ENCODE results near the gene TOM1L2.

TOM1L2 gene

DNA sequence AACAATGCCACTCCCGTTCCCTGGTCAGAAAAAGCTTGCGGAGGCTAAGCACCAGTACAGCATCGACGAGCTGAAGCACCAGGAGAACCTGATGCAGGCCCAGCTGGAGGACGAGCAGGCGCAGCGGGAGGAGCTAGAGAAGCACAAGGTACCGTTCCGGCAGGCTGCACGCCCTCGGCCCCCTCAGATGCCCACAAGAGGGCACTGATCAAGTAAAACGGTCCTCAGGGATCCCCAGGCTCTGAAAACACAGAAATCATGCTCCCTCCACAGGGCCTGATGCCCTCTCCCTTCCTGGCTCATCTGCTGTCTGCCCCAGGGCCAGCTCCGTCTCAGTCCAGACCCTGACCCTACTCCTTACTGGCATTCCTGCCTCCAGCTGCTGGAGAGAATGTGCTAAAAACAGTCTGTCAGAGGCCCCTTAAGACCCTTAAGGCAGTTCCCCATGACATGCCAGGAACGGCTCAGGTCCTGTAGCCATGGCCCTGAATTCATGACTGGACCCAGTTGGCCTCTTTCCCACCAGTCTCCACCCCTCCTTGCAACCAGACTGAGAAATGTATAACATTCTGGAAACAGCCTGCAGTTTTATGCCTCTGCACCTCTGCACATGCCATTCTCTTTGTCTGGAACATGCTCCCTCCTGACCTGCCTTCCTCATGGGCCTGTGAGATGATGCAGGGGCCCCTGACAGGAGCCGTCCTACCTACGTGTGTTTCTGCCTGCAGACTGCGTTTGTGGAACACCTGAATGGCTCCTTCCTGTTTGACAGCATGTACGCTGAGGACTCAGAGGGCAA is 22.3 kb upstream of the TOM1L2 start:
- no peak for DNase-seq (ENCODE audit: low spot score)

DNA sequence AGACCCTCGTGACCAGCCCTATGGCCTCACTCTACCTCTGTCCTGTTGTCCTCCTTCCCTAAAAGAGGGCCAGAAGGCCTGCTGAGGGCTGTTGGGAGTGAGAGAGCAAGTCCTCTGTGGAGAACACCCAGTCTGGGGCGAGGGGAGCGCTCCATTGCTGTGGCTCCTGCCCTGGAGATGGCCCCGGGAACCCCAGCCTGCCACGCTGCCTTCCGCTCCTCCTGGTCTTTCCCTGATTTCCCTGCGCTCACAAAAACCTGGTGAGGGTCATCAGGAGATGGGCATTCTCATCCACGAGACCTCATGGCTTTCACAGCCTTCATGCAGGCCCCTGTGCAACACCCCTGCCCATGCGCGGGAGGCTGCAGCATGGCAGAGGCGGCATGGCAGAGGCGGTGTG is 21.7 kb upstream of the TOM1L2 start:
- no peak for DNase-seq (ENCODE audit: low spot score)

DNA sequence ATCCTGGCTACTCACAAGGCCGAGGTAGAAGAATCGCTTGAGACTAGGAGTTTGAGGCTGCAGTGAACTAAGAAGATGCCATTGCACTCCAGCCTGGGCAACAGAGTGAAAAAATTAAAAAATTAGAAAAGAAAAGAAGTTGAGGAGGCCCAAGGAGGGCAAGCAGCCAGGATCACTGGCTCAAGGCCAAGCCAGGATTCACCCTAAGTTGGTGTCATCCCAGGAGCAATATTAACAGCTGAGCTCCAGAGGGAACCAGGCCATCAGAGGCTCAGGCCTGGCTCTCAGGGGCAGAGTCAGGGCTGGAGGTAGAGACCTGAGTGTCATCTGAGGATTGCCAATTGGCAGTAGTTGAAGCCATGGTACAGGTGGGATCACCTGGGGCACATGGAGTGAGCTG is 21.2 kb upstream of the TOM1L2 start:
- DNase-seq (ENCODE audit: low spot score), result no peak

DNA sequence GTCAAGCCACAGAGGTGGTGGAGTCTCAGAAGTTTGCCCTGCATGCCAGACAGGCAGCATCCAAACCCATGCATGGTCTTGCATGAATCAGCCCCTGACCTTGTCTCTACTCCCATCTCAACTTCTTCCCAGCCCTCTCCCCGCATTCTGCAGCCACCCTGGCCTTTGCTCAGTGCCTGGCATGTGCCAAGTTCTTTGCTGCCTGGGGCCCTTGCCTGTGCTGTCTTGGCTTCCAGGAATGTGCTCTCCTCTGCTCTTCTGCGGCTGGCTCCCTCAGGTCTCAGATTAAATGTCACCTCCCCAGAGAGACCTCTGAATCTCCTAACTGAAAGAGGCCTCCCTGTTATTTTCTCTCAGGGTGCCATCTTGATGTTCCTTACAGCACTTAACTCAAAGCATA is 18.1 kb upstream of the TOM1L2 start:
- no peak for DNase-seq (ENCODE audit: low spot score)

DNA sequence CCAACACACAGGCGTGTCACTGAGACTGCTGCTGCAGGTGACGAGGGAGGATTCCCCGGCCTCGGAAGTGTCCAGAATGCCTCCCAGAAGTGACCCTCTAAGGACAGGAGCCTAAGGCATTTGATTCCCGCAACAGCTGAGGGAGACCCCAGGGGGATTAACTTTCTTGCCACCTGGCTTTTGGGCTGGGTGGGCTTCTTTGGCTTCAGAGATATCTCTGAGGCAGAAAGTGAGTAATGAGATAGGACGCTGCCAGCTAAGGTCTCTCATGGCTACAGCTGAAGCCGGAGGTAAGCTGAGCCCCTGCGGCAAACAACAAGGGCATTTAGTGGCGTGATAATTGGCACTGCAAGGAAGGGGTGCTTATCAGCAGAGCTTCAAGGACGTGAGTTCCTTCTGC is 17.4 kb upstream of the TOM1L2 start:
- no peak for DNase-seq (ENCODE audit: low spot score)

DNA sequence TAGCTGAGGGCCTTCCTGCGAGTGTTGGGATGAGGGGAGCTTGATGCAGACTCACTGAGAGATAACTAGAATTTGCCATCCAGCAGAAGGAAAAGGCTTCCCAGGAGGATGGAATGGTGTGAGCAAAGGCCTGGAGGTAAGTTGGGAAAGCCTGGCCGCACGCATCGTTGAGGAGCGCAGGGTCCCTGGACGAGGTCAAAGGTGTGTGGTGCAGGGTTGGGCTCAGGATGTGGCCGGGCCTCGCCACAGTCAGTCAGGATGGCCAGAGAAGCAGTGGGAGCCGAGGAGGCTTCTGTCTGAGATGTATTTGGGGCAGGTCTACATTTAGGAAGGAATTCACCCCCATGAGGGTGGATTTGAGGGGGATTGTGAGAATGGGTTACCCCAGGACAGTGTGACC is 16.9 kb upstream of the TOM1L2 start:
- DNase-seq (ENCODE audit: low spot score), result no peak

DNA sequence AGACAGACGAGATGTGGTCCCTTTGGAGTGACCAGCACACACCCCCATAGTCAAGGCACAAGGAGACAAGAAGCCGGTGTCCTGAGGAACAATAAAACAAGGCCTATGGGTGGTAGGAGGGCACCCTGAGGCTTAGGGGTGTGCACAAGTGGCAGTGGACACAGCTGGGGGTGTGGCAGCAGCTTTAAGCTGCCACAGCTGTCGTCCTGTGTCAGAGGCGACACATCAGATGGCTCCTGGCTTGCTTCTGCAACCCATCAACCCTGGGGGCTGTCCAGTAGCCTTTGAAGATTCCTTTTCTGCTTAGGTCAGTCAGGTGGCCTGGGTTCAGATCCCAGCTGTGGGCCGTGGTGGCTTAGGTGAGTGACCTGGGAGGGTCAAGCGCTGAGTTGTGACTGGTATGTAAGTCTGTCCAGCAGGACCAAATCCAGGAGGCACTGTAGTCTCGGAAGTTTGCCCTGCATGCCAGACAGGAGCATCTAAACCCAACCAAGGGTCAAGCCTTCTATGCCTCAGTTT is 16.3 kb upstream of the TOM1L2 start:
- no peak for DNase-seq (ENCODE audit: low spot score)

DNA sequence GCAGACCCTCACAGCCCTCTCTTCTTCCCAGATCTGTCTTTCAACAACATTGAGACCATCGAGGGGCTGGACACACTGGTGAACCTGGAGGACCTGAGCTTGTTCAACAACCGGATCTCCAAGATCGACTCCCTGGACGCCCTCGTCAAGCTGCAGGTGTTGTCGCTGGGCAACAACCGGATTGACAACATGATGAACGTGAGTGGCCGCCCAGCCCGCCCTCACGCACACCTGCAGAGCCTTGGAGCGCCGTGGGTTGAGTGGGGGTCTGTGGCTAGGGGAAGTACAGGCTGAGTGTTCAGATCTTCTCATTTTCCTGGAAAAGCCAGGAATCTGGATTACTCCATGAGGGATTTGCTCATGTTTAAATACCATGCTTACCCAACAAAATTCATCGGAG is 15.7 kb upstream of the TOM1L2 start:
- no peak for DNase-seq (ENCODE audit: low spot score)

DNA sequence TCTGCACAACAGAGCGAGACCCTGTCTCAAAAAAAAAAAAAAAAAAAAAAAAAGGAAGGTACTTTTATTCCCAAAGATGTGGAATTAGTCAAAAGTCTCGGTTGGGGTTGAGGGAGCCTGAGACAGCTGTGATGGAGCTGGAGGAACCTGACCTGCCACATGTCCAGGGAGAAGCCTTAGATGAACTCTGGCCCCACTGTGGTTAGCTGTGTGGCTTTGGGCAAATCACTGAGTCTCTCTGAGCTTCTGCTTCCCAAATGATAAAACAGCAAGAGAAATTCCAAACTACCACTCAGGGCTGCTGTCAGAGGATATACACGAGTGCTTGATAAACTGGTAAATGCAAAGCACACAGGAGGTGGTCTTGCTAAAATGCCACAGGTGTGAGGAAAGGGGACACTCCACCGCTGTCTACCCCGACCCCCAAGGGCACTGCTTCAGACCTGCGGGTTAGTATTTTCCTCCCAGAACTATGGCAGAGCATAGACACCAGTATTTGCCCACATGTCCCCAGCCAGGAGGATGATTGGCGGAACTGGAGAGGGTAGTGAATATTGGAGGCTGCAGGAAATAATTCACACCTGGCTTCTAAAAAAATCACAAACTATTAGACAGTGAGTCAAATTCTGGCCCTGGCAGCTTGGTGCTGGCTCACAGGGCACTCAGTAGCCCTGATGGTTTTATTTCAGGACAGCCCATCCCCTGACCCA is 15.1 kb upstream of the TOM1L2 start:
- no peak for DNase-seq (ENCODE audit: low spot score)

DNA sequence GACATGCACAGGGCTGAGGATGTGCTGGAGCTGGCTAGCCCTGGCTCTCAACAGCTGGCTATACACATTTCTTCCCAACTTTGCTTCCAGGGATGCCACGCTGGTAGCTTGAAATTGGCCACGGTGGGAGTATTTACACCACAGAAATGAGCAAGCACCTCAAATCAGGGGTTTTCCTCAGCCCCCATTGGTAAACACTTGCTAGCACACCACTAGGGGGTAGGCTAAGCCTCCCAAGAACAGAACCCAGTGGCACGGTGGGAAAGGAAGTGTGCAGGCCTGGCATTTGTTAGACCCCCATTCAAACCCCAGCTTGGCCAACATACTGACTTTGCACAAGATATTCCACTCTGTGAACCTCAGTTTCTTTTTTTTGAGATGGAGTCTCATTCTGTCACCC is 13.4 kb upstream of the TOM1L2 start:
- DNase-seq (ENCODE audit: low spot score), result no peak

DNA sequence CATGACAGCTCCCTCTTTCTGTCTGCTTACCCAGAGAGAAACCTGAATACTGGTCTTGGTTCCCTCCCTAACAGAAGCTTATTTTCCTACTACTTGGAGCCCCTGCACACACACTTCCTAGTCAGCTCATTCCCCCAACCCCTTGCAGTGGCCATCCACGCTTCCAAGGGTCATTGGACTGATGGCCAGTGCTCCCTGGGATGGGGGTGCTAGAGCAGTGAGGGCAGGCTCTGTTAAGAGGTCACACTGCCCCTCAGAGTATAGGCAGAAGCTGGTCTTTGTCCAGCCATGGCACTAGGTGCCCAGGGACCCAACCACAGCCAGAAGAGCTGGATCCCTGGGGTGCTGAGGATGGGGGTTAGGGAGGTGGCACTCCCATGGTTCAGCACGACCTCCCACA is 13.0 kb upstream of the TOM1L2 start:
- no peak for DNase-seq (ENCODE audit: low spot score)

DNA sequence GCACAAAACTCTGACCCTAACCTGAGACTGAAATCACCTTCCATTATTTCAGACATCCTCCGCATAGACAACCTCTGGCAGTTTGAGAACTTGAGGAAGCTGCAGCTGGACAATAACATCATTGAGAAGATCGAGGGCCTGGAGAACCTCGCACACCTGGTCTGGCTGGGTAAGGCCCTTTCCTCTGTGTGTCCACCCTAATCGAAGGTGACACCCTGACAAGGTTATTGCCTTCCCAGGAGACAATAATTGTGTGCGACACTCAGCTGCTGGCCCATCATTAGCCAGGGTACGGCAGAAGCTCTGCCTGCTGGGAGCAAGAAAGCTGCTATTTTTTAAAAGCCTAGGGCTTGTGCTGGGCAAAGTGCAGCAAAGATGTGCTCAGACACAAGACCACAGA is 11.6 kb upstream of the TOM1L2 start:
- DNase-seq (ENCODE audit: low spot score), result no peak

DNA sequence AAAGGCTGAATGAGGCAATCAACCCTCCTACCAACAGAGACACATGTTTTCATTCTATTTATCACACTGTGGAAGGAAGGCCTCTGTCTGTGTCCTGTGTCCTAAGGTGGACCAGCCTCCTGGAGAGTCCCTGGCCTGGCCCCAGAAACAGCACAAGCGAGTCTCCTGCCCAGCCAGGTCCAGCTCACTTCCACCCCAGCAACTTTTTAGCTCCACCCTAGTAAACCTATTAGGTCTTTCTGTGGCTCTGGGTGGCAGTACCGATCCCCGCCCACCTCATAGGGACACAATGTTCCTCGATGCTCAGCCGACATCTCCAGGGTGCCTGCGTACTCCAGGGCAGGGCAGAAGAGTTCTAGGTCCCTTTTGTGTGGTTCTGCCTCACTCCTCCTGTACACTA is 11.2 kb upstream of the TOM1L2 start:
- DNase-seq (ENCODE audit: low spot score), result no peak

DNA sequence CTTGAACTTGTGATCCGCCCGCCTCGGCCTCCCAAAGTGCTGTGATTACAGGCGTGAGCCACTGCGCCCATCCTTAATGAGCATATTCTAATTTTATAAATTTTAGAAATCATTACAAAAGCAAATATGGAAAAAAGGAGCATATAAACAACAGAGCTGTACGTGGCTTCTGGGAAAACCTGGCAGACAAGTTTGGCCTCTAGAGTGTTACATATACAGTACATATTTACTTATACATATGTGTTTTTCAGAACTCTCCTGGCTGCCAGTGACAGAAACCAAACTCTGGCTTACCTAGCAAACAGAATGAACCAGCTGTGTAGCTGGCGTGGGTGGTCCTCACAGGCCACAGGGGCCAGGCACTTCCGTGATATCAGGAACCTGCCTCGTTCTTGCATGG is 10.6 kb upstream of the TOM1L2 start:
- DNase-seq (ENCODE audit: low spot score), result no peak

DNA sequence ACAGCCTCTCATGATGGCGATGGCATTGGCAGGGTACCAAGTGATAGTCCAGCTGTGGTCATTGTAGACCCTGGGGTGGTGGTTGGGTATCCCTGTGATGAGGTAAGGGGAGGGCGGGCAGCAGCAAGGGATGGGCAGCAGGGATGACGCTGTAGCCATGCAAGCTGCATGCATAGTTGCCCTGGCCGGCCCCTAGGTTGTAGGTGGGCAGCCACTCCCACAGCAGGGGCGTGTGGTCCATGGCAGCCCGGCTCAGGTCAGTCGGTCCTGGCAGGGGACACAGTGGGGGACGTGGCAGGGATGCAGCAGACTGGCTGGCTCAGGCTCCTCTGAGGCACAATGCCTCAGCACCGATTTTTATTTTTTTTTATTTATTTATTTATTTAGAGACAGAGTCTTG is 9.1 kb upstream of the TOM1L2 start:
- no peak for DNase-seq (ENCODE audit: low spot score)

DNA sequence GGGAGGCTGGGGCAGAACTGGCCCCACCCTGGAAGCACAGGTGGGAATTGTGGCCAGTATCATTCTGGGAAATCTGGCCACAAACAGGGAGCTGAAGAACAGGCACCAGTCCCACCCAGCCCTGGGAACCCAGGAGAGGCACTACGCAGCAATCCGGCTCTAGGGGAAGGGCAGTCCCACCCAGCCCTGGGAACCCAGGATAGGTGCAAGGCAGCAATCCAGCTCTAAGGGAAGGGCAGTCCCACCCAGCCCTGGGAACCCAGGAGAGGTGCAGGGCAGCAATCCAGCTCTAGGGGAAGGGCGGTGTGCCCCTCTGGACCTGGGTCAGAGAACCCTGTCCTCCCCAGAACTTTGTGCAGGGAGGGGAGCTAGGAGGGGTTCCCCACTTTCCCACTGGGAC is 7.6 kb upstream of the TOM1L2 start:
- DNase-seq (ENCODE audit: low spot score), result no peak

DNA sequence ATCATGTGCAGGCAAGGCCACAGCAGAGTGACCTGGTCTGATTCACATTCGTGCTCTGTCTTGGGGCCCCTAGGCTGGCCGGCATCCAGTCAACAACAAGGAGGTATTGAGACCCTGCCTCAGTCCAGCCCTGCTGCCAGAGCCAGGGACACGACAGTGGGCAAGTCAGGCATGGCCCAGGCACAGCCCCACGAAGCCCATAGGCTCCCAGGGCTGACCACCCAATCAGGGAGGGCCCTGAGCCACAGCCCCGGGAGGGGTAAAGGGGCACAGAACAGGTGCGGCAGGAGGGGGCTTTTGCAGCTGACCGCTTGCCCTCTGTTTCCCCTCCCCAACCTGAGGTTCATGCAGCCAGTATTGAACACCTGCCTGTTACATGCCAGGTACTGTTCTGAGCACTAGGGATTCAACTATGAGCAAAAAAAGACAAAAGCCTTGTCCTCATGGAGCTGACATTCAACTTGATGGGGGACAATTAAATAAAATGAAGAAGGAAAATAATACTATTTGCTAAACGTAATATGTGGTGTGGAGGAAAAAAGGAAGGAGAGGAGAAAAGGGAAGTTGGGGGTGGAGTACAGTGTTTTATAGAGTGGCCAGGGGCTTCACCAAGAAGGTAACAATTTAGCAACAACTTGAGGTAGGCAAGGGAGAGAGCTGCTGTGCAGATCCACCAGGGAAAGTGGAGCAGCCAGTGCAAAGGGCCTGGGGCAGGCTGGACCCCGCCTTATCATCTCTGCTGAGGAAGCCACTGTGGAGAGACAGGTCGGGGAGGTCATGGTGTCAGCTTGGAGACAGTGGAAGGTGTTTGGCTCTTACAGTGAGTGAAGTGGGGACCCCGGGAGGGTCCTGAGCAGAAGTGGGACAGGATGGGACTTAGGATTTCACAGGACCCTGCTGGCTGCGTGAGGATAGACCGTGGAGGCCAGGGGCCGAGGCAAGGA is 6.6 kb upstream of the TOM1L2 start:
- DNase-seq (ENCODE audit: low spot score), result no peak

DNA sequence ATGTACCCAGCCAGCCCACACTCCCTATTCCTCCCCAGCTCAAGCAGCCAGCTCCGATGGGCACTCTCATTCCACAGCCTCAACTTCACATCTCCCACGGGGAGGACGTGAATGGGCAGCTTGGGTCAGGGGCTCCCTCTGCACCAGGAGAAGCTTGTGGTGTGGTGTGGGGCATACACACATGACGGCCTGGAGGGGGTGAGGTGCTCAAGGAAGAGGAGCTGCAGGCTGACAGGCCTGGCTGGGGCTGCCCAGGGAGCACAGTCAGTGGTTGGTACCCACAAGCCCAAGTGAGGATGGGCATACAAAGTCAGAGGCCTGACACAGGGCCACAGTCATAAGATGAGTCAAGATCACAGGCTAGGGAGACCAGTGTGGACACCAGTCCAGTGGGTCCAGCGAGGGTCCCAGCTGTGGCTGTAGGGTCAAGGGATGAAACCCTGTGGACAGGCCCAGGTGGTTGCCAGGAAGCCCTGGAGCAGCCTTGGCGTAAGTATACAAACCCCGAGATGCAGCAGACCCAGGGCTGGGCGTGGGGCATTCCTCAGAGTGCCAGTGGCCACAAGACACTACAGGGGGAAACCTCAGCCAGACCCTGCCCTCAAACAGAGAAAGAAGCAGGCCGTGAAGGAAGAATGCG is 4.9 kb upstream of the TOM1L2 start:
- DNase-seq (ENCODE audit: low spot score), result no peak

DNA sequence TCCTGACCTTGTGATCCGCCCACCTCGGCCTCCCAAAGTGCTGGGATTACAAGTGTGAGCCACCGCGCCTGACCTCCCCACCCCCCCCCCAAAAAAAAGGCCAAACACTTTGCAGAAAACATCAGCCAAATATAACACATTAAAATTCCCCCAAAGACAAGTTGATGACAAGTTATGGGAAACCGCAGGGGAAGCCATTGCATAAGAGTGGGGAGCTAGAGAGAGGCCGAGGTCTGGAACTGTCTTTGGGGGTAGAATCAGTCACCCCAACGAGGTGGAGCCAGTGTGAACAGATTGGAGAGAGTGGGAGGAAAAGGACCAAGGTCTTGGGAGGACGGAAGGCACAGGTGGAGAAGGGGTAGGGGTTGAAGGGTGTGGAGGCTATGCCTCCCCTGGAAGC is 3.2 kb upstream of the TOM1L2 start:
- no peak for DNase-seq (ENCODE audit: low spot score)

DNA sequence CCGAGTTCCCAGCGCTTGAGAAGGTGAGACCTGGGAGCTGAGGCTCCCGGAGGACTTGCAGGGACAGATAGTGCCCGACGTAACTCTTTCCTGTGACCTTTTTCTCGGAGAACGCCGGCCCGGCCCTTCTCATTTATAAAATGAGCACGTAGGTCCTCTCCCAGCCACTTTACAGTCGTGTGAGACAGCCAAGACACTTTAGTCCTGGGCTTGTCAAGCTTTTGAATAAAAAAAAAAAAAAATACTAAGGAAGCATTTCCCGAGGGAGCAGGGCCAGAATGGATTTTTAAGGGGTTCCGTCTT is 703 bp upstream of the TOM1L2 start:
- no peak for DNase-seq (ENCODE audit: low spot score)

DNA sequence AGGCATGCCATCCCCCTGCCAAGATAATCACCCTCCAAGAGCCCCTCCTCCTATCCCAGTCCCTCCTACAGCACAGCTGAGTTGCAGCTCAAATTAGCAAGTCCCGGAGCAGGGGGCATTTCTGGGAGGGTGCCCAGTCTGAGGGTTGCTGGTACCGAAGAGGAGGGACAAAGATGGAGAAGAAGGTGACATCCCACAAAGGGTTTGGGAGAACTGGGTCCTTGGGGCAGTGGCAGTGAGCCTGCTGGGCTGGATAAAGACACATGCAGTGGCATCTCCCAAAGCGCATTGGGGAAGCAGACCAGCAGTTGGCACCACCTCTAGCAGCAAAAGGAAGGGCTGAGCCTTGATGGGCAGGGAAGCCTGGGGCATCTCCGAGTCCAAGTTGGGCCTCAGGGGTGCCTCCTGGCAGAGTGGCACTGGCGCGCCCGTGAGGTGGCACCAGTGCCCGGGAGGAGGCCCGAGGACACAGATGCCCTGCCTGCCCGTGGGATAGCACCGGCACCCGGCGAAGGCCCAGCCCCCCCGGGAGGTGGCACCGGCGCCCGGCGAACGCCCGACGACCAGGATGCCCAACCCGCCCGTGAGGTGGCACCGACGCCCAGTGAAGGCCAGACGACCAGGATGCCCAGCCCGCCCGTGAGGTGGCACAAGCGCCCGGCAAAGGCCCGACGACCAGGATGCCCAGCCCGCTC is 622 bp downstream of the TOM1L2 start:
- peak; percentile 14 for DNase-seq (ENCODE audit: low spot score)

All from CD4-positive, alpha-beta T cell treated with Interleukin-6 at 100 ng/mL for 8 hours (primary cell).